Ishikawa (cell line): ENCODE data around the gene KLHL3.

ENCODE experiments used
- CEBPB ChIP-seq: IDR thresholded peaks from 2 replicates; pipeline ENCODE4 v1.6.1; 2012
- CREB1 ChIP-seq: IDR thresholded peaks from 2 replicates; pipeline ENCODE4 v1.6.1; 2012; ENCODE audit warnings: low read depth
- EGR1 ChIP-seq: IDR thresholded peaks from 2 replicates; pipeline ENCODE4 v1.6.1; 2012
- EP300 ChIP-seq: IDR thresholded peaks from 2 replicates; pipeline ENCODE4 v1.6.1; 2012; ENCODE audit warnings: borderline replicate concordance
- FOXM1 ChIP-seq: IDR thresholded peaks from 2 replicates; pipeline ENCODE4 v1.6.1; 2012; ENCODE audit warnings: low read depth, borderline replicate concordance
- NFIC ChIP-seq: IDR thresholded peaks from 2 replicates; pipeline ENCODE4 v1.6.1; 2012
- RAD21 ChIP-seq: IDR thresholded peaks from 2 replicates; pipeline ENCODE4 v1.6.1; 2012; ENCODE audit warnings: low read depth
- TAF1 ChIP-seq: IDR thresholded peaks from 2 replicates; pipeline ENCODE4 v1.6.1; 2012; ENCODE audit warnings: low read depth, mild to moderate bottlenecking
- TCF12 ChIP-seq: IDR thresholded peaks from 2 replicates; pipeline ENCODE4 v1.6.1; 2012; ENCODE audit warnings: low read depth
- TEAD4 ChIP-seq: IDR thresholded peaks from 2 replicates; pipeline ENCODE4 v1.6.1; 2012
- YY1 ChIP-seq: IDR thresholded peaks from 2 replicates; pipeline ENCODE4 v1.6.1; 2012; ENCODE audit warnings: low read depth
- ZBTB7A ChIP-seq: IDR thresholded peaks from 2 replicates; pipeline ENCODE4 v1.6.1; 2012; ENCODE audit warnings: low read depth
- TF ChIP-seq, protein P1 (sequence below): IDR thresholded peaks from 2 replicates; pipeline ENCODE4 v1.6.1; 2012
- TF ChIP-seq, protein P2 (sequence below): IDR thresholded peaks from 2 replicates; pipeline ENCODE4 v1.6.1; 2012
- TF ChIP-seq, protein P3 (sequence below): IDR thresholded peaks from 2 replicates; pipeline ENCODE4 v1.6.1; 2012; ENCODE audit warnings: low read depth, mild to moderate bottlenecking

Gene KLHL3

DNA sequence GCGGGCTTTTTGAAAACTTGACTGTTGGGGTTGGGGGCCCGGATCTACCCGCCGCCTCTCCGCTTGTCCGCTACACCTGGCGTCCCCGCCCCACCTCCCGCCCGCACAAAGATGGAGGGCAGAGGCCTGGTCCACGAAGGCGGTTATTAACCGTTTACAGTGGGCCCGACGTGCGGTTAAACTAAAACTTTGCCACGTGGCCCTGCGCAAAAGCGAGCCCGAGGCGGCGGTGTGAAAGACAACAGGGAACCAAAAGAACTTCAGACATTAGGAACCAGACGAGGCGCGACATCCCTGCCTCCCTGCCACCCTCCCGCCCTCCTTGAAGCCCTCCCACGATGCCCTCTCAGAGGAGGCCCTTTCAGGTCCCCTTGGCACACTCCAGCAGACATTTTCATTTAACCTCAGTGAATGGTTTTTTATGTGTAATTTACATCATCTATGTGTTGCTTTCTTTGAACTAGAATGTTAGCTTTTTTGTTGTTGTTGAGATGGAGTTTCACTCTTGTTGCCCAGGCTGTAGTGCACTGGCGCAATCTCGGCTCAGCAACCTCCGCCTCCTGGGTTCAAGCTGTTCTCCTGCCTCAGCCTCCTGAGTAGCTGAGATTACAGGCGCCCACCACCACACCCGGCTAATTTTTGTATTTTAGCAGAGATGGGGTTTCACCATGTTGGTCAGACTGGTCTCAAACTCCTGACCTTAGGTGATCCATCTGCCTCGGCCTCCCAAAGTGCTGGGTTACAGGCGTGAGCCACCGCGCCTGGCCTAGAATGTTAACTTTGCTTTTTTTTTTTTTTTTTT lies 19.3 kb upstream of the KLHL3 start:
- TF ChIP-seq YY1 (peak; percentile 78), TAF1 (no peak)
- TF ChIP-seq, protein P1, sequence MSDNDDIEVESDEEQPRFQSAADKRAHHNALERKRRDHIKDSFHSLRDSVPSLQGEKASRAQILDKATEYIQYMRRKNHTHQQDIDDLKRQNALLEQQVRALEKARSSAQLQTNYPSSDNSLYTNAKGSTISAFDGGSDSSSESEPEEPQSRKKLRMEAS, result peak; percentile 17
- TF ChIP-seq, protein P2, sequence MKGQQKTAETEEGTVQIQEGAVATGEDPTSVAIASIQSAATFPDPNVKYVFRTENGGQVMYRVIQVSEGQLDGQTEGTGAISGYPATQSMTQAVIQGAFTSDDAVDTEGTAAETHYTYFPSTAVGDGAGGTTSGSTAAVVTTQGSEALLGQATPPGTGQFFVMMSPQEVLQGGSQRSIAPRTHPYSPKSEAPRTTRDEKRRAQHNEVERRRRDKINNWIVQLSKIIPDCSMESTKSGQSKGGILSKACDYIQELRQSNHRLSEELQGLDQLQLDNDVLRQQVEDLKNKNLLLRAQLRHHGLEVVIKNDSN, result no peak

DNA sequence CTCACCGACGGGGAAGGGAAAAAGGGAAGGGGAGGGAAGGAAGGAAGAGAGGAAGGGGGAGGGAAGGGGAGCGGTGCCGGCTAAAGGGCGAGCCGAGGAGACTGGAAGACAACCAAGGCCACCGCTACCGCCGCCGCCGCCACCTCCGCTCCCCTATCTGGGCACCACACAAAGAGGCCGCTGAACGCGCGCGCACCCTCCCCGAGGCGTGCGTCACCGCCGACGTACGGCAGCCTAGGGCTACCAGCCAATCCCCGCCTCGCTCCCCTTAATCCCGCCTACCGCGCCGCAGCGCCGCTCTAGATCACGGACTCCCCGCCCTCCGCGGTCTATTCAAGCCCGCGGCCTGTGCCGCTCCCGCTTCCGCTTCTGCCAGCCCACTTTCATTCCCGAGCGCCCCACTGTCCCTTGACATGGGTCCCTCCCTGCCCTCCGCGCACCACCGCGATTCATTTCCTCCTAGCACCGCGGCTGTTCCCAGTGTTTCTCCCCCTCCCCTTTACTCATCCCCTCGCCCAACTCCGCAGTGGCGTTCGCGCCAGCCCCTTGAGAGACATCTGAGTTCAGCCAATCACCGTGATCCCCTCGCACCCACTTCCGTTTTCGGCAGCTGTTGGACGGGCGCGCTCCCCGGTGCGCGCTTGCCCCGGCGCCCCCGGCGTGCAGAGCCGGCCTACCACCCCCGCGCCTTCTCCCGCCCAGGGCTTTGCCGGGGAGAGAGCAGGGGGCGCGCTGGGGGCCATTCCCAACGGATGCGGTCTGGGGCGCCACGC lies 18.5 kb upstream of the KLHL3 start, which contains the start of gene HNRNPA0:
Gene HNRNPA0 (minus strand): TSS at position 176 of the 773 bp plus-strand sequence. CDS start 297 bp downstream, outside the sequence.
- TF ChIP-seq TCF12 (peak; percentile 26; the same call in 1 of the 2 replicates), RAD21 (no peak), ZBTB7A (no peak), CREB1 (peak; percentile 76), TAF1 (peak; percentile 96), FOXM1 (no peak), EGR1 (peak; percentile 80), TEAD4 (no peak), YY1 (peak; percentile 16; the same call in 1 of the 2 replicates), CEBPB (no peak), NFIC (0 out of 2 replicates have a peak, but pooled peaks have one; percentile 17), EP300 (peak; percentile 94)
- TF ChIP-seq, protein P1, result peak; percentile 59
- TF ChIP-seq, protein P2, result no peak
- TF ChIP-seq, protein P3, sequence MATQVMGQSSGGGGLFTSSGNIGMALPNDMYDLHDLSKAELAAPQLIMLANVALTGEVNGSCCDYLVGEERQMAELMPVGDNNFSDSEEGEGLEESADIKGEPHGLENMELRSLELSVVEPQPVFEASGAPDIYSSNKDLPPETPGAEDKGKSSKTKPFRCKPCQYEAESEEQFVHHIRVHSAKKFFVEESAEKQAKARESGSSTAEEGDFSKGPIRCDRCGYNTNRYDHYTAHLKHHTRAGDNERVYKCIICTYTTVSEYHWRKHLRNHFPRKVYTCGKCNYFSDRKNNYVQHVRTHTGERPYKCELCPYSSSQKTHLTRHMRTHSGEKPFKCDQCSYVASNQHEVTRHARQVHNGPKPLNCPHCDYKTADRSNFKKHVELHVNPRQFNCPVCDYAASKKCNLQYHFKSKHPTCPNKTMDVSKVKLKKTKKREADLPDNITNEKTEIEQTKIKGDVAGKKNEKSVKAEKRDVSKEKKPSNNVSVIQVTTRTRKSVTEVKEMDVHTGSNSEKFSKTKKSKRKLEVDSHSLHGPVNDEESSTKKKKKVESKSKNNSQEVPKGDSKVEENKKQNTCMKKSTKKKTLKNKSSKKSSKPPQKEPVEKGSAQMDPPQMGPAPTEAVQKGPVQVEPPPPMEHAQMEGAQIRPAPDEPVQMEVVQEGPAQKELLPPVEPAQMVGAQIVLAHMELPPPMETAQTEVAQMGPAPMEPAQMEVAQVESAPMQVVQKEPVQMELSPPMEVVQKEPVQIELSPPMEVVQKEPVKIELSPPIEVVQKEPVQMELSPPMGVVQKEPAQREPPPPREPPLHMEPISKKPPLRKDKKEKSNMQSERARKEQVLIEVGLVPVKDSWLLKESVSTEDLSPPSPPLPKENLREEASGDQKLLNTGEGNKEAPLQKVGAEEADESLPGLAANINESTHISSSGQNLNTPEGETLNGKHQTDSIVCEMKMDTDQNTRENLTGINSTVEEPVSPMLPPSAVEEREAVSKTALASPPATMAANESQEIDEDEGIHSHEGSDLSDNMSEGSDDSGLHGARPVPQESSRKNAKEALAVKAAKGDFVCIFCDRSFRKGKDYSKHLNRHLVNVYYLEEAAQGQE, result no peak

DNA sequence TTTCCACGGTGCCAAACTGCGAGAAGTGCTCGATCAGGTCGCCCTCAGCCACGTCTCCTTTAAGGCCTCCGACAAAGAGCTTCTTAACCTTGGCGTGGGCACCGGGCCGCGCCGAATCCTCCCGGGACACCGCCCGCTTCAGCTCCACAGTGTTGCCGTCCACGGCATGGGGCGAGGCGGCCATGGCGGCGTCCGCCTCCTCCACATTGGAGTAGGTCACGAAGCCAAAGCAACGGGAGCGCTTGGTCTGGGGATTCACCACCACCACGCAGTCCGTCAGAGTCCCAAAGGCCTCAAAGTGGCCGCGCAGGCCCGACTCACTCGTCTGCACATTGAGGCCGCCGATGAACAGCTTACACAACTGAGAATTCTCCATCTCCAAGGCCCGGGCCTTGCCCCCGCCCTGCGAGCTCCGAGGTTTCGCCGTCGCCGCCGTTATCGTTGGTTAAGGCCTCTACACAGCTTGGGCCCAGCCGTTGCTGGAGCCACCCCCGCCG lies 17.9 kb upstream of the KLHL3 start:
- TF ChIP-seq YY1, result peak; percentile 72
- TF ChIP-seq, protein P3, result no peak
- TF ChIP-seq, protein P1, result no peak
- no peak for TF ChIP-seq EP300
- no peak for TF ChIP-seq TEAD4

DNA sequence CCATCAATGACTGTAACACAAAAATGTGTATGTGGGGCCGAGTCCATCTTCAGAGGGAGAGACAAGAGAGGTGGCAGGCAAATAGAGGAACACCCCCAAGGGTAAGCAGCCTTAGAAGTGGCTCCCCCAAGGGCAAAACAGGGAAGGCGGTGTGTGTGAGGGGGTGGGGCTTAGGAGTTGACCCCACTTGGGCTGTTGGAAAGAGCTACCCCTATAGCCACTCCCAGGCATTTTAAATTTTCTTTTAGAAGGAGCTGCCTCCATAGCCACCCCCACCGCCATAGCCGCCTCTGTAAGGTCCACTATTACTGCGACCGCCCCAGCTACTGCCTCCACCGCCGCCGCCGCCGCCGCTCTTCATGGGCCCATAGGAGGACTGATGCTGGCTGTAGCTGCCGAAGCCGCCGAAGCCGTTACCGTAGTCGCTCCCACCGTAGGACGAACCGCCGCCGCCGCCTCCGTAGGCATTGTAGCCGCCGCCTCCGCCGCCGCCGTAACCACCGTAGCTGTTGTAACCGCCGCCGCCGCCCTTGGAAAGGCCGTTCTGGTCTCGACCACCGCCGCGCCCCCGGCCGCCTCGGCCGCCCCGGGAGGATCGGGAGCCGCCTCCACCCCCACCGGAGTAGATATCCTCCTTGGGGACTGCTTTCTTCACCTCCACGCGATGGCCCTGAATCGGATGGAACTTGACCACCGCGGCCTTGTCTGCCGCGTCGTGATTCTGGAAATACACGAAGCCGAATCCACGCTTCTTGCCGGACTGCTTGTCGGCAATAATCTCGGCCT lies 17.2 kb upstream of the KLHL3 start:
- no peak for TF ChIP-seq FOXM1
- 0 out of 2 replicates have a peak, but pooled peaks have one; percentile 32 for TF ChIP-seq ZBTB7A
- TF ChIP-seq, protein P1, result peak; percentile 56
- TF ChIP-seq EGR1, result no peak
- TF ChIP-seq TEAD4, result no peak
- TF ChIP-seq, protein P2, result no peak
